NCI-H2107 treated with DMSO at 0.1 percent for 48 hours (cell line): ENCODE measurements around the gene NFIX.

Source experiments
- DNase-seq: peaks from one replicate; lab custom pipeline; 2025; ENCODE audit not compliant: unreplicated experiment; lab: John Stamatoyannopoulos, UW

The NFIX gene

GRCh38 chr19:13139633-13140311 is 144.5 kb downstream of the NFIX start:
- no peak for DNase-seq

GRCh38 chr19:13146763-13147563 is 151.7 kb downstream of the NFIX start:
- DNase-seq: no peak
